HG03521 (cell line): ENCODE measurements around the gene CAMK1D.

Experiments
- ATAC-seq: cut with Tn5 transposase; IDR thresholded peaks from one replicate; pipeline ENCODE4 v1.9.1; 2021; ENCODE audit warnings: mild to moderate bottlenecking, moderate library complexity; ENCODE audit not compliant: unreplicated experiment

Gene CAMK1D

GRCh38 chr10:12510984-12511383 lies 161.6 kb downstream of the CAMK1D start:
- no peak for ATAC-seq

GRCh38 chr10:12511651-12512050 lies 162.3 kb downstream of the CAMK1D start:
- no peak for ATAC-seq

- no peak for ATAC-seq
These were observed 163.1 kb downstream of the CAMK1D start for GRCh38 chr10:12512332-12513002.

GRCh38 chr10:12513003-12513365 lies 163.6 kb downstream of the CAMK1D start:
- ATAC-seq, result no peak

- ATAC-seq, result no peak
These were observed 164.7 kb downstream of the CAMK1D start for GRCh38 chr10:12513775-12514673.

GRCh38 chr10:12518024-12518423 lies 168.7 kb downstream of the CAMK1D start:
- no peak for ATAC-seq

GRCh38 chr10:12521423-12521822 lies 172.1 kb downstream of the CAMK1D start:
- ATAC-seq, result no peak

GRCh38 chr10:12526311-12526710 lies 177.0 kb downstream of the CAMK1D start:
- ATAC-seq, result no peak

GRCh38 chr10:12529976-12530375 lies 180.6 kb downstream of the CAMK1D start:
- ATAC-seq, result no peak

- no peak for ATAC-seq
These were observed 182.2 kb downstream of the CAMK1D start for GRCh38 chr10:12531305-12532220.

- no peak for ATAC-seq
These were observed 183.8 kb downstream of the CAMK1D start for GRCh38 chr10:12533151-12533550.

- no peak for ATAC-seq
These were observed 184.4 kb downstream of the CAMK1D start for GRCh38 chr10:12533723-12534122.

GRCh38 chr10:12534824-12535223 lies 185.5 kb downstream of the CAMK1D start:
- no peak for ATAC-seq

GRCh38 chr10:12535656-12536055 lies 186.3 kb downstream of the CAMK1D start:
- ATAC-seq, result no peak

GRCh38 chr10:12538491-12538995 lies 189.2 kb downstream of the CAMK1D start:
- no peak for ATAC-seq

GRCh38 chr10:12539350-12540164 lies 190.2 kb downstream of the CAMK1D start:
- no peak for ATAC-seq

GRCh38 chr10:12540341-12540781 lies 191.0 kb downstream of the CAMK1D start:
- ATAC-seq, result no peak

- no peak for ATAC-seq
These were observed 192.2 kb downstream of the CAMK1D start for GRCh38 chr10:12541446-12542067.

GRCh38 chr10:12542133-12542670 lies 192.9 kb downstream of the CAMK1D start:
- ATAC-seq, result no peak
